GM12878 (cell line): ENCODE data around the gene ACOT6. TPM values are rescaled to one million over a fixed set of nuclear protein-coding genes. Genes with fewer than 3 reads are reported as not detected.

Source experiments
- ASH2L ChIP-seq: fragments of 300-600, 200-600 bp; sonication (generic); IDR thresholded peaks from 2 replicates; pipeline ENCODE4 v1.6.1; 2017; ENCODE audit warnings: low read depth, mild to moderate bottlenecking, borderline replicate concordance
- CHD1 ChIP-seq: IDR thresholded peaks from 2 replicates; pipeline ENCODE4 v1.6.1; 2012; ENCODE audit warnings: low read depth, low read length, improper control_type of control experiment
- FOS ChIP-seq: IDR thresholded peaks from 3 replicates; pipeline ENCODE4 v1.6.1; 2011; ENCODE audit warnings: borderline replicate concordance; ENCODE audit not compliant: insufficient read length; ENCODE audit errors: extremely low read depth
- MAX ChIP-seq: IDR thresholded peaks from 2 replicates; pipeline ENCODE4 v1.6.1; 2012; ENCODE audit warnings: low read depth, low read length, improper control_type of control experiment
- MTA2 ChIP-seq: fragments of 450-650 bp; IDR thresholded peaks from 2 replicates; pipeline ENCODE4 v1.6.1; 2016; ENCODE audit warnings: low read depth, mild to moderate bottlenecking, moderate library complexity
- MYB ChIP-seq: fragments of 150-350 bp; IDR thresholded peaks from 2 replicates; pipeline ENCODE4 v1.6.1; 2014; ENCODE audit warnings: mild to moderate bottlenecking, low read depth, low read length, borderline replicate concordance
- SIX5 ChIP-seq: IDR thresholded peaks from 2 replicates; pipeline ENCODE4 v1.6.1; 2011; ENCODE audit warnings: mild to moderate bottlenecking, low read depth, low read length, moderate library complexity; ENCODE audit not compliant: severe bottlenecking
- SMAD5 ChIP-seq: IDR thresholded peaks from 2 replicates; pipeline ENCODE4 v1.6.1; 2016; ENCODE audit warnings: antibody characterized with exemption, low read depth
- STAT3 ChIP-seq: IDR thresholded peaks from 2 replicates; pipeline ENCODE4 v1.6.1; 2011; ENCODE audit warnings: low read depth, low read length, improper control_type of control experiment
- WRNIP1 ChIP-seq: IDR thresholded peaks from 2 replicates; pipeline ENCODE4 v1.6.1; 2011; ENCODE audit warnings: low read depth, low read length, improper control_type of control experiment, borderline replicate concordance
- ZNF592 ChIP-seq: fragments of 450-650 bp; IDR thresholded peaks from 2 replicates; pipeline ENCODE4 v1.6.1; 2017; ENCODE audit warnings: mild to moderate bottlenecking, moderate library complexity
- ZZZ3 ChIP-seq: IDR thresholded peaks from 2 replicates; pipeline ENCODE4 v1.6.1; 2011; ENCODE audit warnings: low read depth; ENCODE audit not compliant: control insufficient read depth, insufficient read length
- polyA plus RNA-seq, 11 experiments: library from polyadenylated mRNA; depleted of rRNA in 4 of 11; unstranded in 6 of 11; stranded (reverse) in 5 of 11; fragments of >200 nt; fragmentation: Nextera tagmentation in 4 of 11; fragmentation: Illumina TruSeq in 1 of 11; extraction: Ambion mirVana in 4 of 11; extraction: Trizol in 1 of 11; gene quantifications; 1 replicate in 1 of 11; 2 replicates in 10 of 11; pipeline versions ENCODE4 v1.2.1 to v1.2.3, GENCODE V29; 2011 to 2016; ENCODE audit warnings: inconsistent platforms in 2 of 11, missing spikeins in 2 of 11, low read depth in 1 of 11
- total RNA-seq, 4 experiments: library from RNA; depleted of rRNA in 3 of 4; stranded (reverse); fragments of >200 nt in 3 of 4; fragmentation: Illumina TruSeq in 1 of 4; extraction: Trizol in 1 of 4; gene quantifications; 2 replicates each; pipeline versions ENCODE4 v1.2.1 to v1.2.3, GENCODE V29; 2013 to 2021

Gene ACOT6
- total and polyA plus RNA-seq, 10 of the 15 experiments (the other 5 are each of a cell fraction or from before 2014, with no cell fraction given): not detected

- TF ChIP-seq ZNF592 (no peak), ASH2L (no peak), SMAD5 (no peak), ZZZ3 (no peak), STAT3 (no peak), SIX5 (no peak), CHD1 (no peak), MTA2 (no peak), FOS (no peak), MAX (no peak), MYB (no peak), WRNIP1 (no peak)
- TF ChIP-seq, all 136 proteins: peak for 0
Measured at GRCh38 chr14:73607241-73607640, 5.1 kb upstream of the ACOT6 start (continued).
